GM12878 (cell line): ENCODE measurements around the gene UBA6. TPM values are rescaled to one million over a fixed set of nuclear protein-coding genes. Genes with fewer than 3 reads are reported as not detected.

Source experiments
- ATAC-seq: fragments of 200-7000 bp; cut with Tn5 transposase; 3 replicates; pipeline ENCODE4 v1.9.1; 2020; ENCODE audit warnings: mild to moderate bottlenecking, moderate library complexity
- BruUV-seq: library from RNA; stranded (reverse); fragments of 400-500 nt; replicated peaks from 2 replicates; lab custom pipeline; 2021; lab: Mats Ljungman, UMichigan
- CTCF ChIA-PET: fragments of 300-600 bp; sonication (Branson Sonifier 250); formaldehyde crosslinking; extraction: SDS; loops from one replicate; lab custom pipeline; 2021; ENCODE audit warnings: inconsistent platforms; lab: Yijun Ruan, JAX
- POLR2A ChIA-PET: fragments of 350-600 bp; formaldehyde crosslinking; extraction: SDS; loops from one replicate; lab custom pipeline; 2021; ENCODE audit warnings: inconsistent platforms; lab: Charles Lee
- RAD21 ChIA-PET: fragments of 300-600 bp; sonication (Branson Sonifier 250); formaldehyde crosslinking; loops from one replicate; lab custom pipeline; 2023; ENCODE audit warnings: antibody characterized with exemption; ENCODE audit not compliant: unreplicated experiment; lab: Charles Lee
- SMC1A ChIA-PET: fragments of 300-600 bp; sonication (Branson Sonifier 250); formaldehyde crosslinking; loops from one replicate; lab custom pipeline; 2023; ENCODE audit not compliant: unreplicated experiment, uncharacterized antibody; lab: Charles Lee
- DNase-seq: peaks from one replicate; pipeline ENCODE4 v3.0.0-alpha.2; 2011; ENCODE audit warnings: low read depth, low spot score
- FAIRE-seq: peaks from 3 replicates; lab custom pipeline; 2011; peaks lifted over from hg19 to GRCh38; lab: Jason Lieb, UNC
- H2AFZ ChIP-seq: 2 replicates; pipeline ENCODE4 v1.6.0; 2011; ENCODE audit warnings: low read depth, low read length, control low read depth; ENCODE audit not compliant: control insufficient read depth
- H3K27ac ChIP-seq: 2 replicates; pipeline ENCODE4 v1.5.1; 2011; ENCODE audit warnings: control low read depth; ENCODE audit not compliant: control insufficient read depth, insufficient read depth
- H3K27me3 ChIP-seq, 2 experiments: replicated peaks in 1 of 2; 2 replicates each; pipeline versions ENCODE4 v1.6.0 to v1.6.1; 2011; ENCODE audit warnings: low read length in 1 of 2; ENCODE audit not compliant: control insufficient read depth in 2 of 2, insufficient read depth in 2 of 2
- H3K36me3 ChIP-seq, 2 experiments: 2 replicates each; pipeline ENCODE4 v1.5.1; 2011; ENCODE audit warnings: low read length in 1 of 2; ENCODE audit not compliant: control insufficient read depth in 2 of 2, insufficient read depth in 2 of 2
- H3K4me1 ChIP-seq: 2 replicates; pipeline ENCODE4 v1.6.1; 2011; ENCODE audit warnings: mild to moderate bottlenecking, low read length, moderate library complexity, mixed read lengths; ENCODE audit not compliant: control insufficient read depth, insufficient read depth
- H3K4me2 ChIP-seq: 2 replicates; pipeline ENCODE4 v1.6.0; 2011; ENCODE audit warnings: control low read depth; ENCODE audit not compliant: control insufficient read depth, insufficient read depth
- H3K4me3 ChIP-seq: fragments of 200-600 bp; sonication (generic); 2 replicates; pipeline ENCODE4 v1.5.1; 2016
- H3K79me2 ChIP-seq: 2 replicates; pipeline ENCODE4 v1.6.0; 2011; ENCODE audit warnings: low read length; ENCODE audit not compliant: control insufficient read depth, insufficient read depth
- H3K9ac ChIP-seq: 2 replicates; pipeline ENCODE4 v1.8.0; 2011; ENCODE audit warnings: low read length, control low read depth, mixed read lengths; ENCODE audit not compliant: control insufficient read depth, insufficient read depth
- H3K9me3 ChIP-seq: replicated peaks from 3 replicates; pipeline ENCODE4 v1.5.1; 2011; ENCODE audit warnings: mild to moderate bottlenecking, low read length; ENCODE audit not compliant: control insufficient read depth, insufficient read depth
- H4K20me1 ChIP-seq: 2 replicates; pipeline ENCODE4 v1.6.0; 2011; ENCODE audit not compliant: control insufficient read depth, insufficient read depth
- CHD1 ChIP-seq: IDR thresholded peaks from 2 replicates; pipeline ENCODE4 v1.6.1; 2012; ENCODE audit warnings: low read depth, low read length, improper control_type of control experiment
- CREB1 ChIP-seq: IDR thresholded peaks from 2 replicates; pipeline ENCODE4 v1.6.1; 2012; ENCODE audit warnings: low read depth, mild to moderate bottlenecking, inconsistent platforms
- DPF2 ChIP-seq: fragments of 450-650 bp; IDR thresholded peaks from 2 replicates; pipeline ENCODE4 v1.6.1; 2017; ENCODE audit warnings: mild to moderate bottlenecking
- HDGF ChIP-seq: fragments of 450-650 bp; IDR thresholded peaks from 2 replicates; pipeline ENCODE4 v1.6.1; 2016; ENCODE audit warnings: antibody characterized with exemption
- IKZF2 ChIP-seq, 2 experiments: fragments of 450-650 bp; IDR thresholded peaks; 2 replicates each; pipeline ENCODE4 v1.6.1; 2017; ENCODE audit warnings: mild to moderate bottlenecking in 2 of 2, moderate library complexity in 2 of 2
- MEF2A ChIP-seq: IDR thresholded peaks from 2 replicates; pipeline ENCODE4 v1.6.1; 2011; ENCODE audit warnings: low read depth, mild to moderate bottlenecking, low read length, moderate library complexity; ENCODE audit not compliant: insufficient read depth
- NBN ChIP-seq: fragments of 450-650 bp; IDR thresholded peaks from 2 replicates; pipeline ENCODE4 v1.6.1; 2016
- NR2F1 ChIP-seq: fragments of 450-650 bp; conservative IDR thresholded peaks from 2 replicates; pipeline ENCODE4 v1.6.1; 2017; ENCODE audit warnings: mild to moderate bottlenecking
- PAX8 ChIP-seq: fragments of 450-650 bp; IDR thresholded peaks from 2 replicates; pipeline ENCODE4 v1.6.1; 2017; ENCODE audit warnings: mild to moderate bottlenecking, moderate library complexity
- POLR2AphosphoS2 ChIP-seq: IDR thresholded peaks from 2 replicates; pipeline ENCODE4 v1.6.1; 2011; ENCODE audit warnings: low read depth, mild to moderate bottlenecking, low read length, improper control_type of control experiment, moderate library complexity
- SIN3A ChIP-seq: IDR thresholded peaks from 2 replicates; pipeline ENCODE4 v1.6.1; 2012; ENCODE audit warnings: low read depth, low read length, improper control_type of control experiment
- SP1 ChIP-seq: IDR thresholded peaks from one replicate; pipeline ENCODE4 v1.6.1; 2011; ENCODE audit warnings: low read depth, low read length
- SUZ12 ChIP-seq: fragments of 200-600 bp; sonication (generic); IDR thresholded peaks from one replicate; pipeline ENCODE4 v1.6.1; 2018; ENCODE audit warnings: antibody characterized with exemption, mild to moderate bottlenecking; ENCODE audit not compliant: unreplicated experiment
- ZNF592 ChIP-seq: fragments of 450-650 bp; IDR thresholded peaks from 2 replicates; pipeline ENCODE4 v1.6.1; 2017; ENCODE audit warnings: mild to moderate bottlenecking, moderate library complexity
- WGBS: methylation state at CpG from one replicate; pipeline ENCODE4 v1.1.6; 2016; ENCODE audit warnings: low lambda C conversion rate; ENCODE audit not compliant: insufficient replicate concordance, insufficient coverage; ENCODE audit errors: missing lambda C conversion rate; 5-methylcytosine and 5-hydroxymethylcytosine counted together
- in situ Hi-C: fragments of 300-500 bp; cut with MboI; formaldehyde crosslinking; loops from 9 replicates; pipeline ENCODE4 v1.14.3; 2018; ENCODE audit warnings: mixed read lengths
- intact Hi-C: fragments of 100-400 bp; cut with micrococcal nuclease; formaldehyde crosslinking; loops from one replicate; pipeline ENCODE4 v1.14.2; 2022; ENCODE audit not compliant: unreplicated experiment
- polyA plus RNA-seq, 11 experiments: library from polyadenylated mRNA; depleted of rRNA in 4 of 11; unstranded in 6 of 11; stranded (reverse) in 5 of 11; fragments of >200 nt; fragmentation: Nextera tagmentation in 4 of 11; fragmentation: Illumina TruSeq in 1 of 11; extraction: Ambion mirVana in 4 of 11; extraction: Trizol in 1 of 11; gene quantifications; 1 replicate in 1 of 11; 2 replicates in 10 of 11; pipeline versions ENCODE4 v1.2.1 to v1.2.3, GENCODE V29; 2011 to 2016; ENCODE audit warnings: inconsistent platforms in 2 of 11, missing spikeins in 2 of 11, low read depth in 1 of 11
- total RNA-seq, 4 experiments: library from RNA; depleted of rRNA in 3 of 4; stranded (reverse); fragments of >200 nt in 3 of 4; fragmentation: Illumina TruSeq in 1 of 4; extraction: Trizol in 1 of 4; gene quantifications; 2 replicates each; pipeline versions ENCODE4 v1.2.1 to v1.2.3, GENCODE V29; 2013 to 2021
- TF ChIP-seq, protein P1 (sequence below): fragments of 450-650 bp; IDR thresholded peaks from 2 replicates; pipeline ENCODE4 v1.6.1; 2014; ENCODE audit warnings: mild to moderate bottlenecking

Gene UBA6
- total and polyA plus RNA-seq, 10 of the 15 experiments (the other 5 are each of a cell fraction or from before 2014, with no cell fraction given), result 7.9 to 70.6 (median 34.7) TPM

DNA sequence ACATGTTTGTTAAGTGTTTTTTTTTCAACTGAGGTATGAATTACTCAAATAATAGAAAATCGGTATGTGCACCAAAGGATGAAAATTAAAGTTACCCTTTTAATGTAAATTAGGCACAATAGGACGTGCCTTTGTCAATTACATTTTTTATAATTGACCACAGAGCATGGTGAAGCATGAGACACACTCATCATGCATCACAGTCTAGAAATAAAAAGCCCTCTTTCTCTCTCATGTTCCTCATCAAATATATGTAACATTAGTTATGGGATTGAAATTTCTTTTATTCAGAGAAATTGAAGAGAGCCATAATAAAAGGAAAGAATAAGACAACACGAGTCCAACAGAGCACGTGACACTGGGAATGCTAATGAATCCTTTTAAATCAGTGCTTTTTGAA, 49.7 kb upstream of the UBA6 start:
- ChIA-PET RAD21 (no interaction called here), POLR2A (no interaction called here), SMC1A (interaction anchor here (0.9 to 3.1 kb wide), 2 partner anchors 201 to 207 kb away, joined by 3 to 7 read pairs; no protein-coding TSS in a partner anchor)
- in situ Hi-C loops (no loop called here), intact Hi-C loops (no loop called here)
- no peak for FAIRE-seq
- Histone ChIP-seq H4K20me1 (no peaks in the 10 kb centered on the region), H3K4me2 (no peak overlapping the region), H3K36me3 (no peaks in the 10 kb centered on the region), H3K9me3 (no peaks in the 10 kb centered on the region), H3K27me3 (no peaks in the 10 kb centered on the region), H3K9ac (no peak overlapping the region)
- ATAC-seq, result no peak
- TF ChIP-seq SUZ12, result no peak
- TF ChIP-seq POLR2AphosphoS2, result no peak
- TF ChIP-seq, all 136 proteins: peak for 0
- no peak overlapping the region for H2AFZ ChIP-seq
- 82% methylated on average over 4 of the region's 4 CpGs for WGBS
- DNase-seq, result no peak
- H3K27ac ChIP-seq, result no peak overlapping the region
- no peaks in the 10 kb centered on the region for H3K4me1 ChIP-seq
- no peaks in the 10 kb centered on the region for H3K79me2 ChIP-seq
- CTCF ChIA-PET, result interaction anchor here (6.9 kb wide), 1 partner anchor 11 kb away, joined by 94 read pairs; no protein-coding TSS in a partner anchor
- BruUV-seq, result no TSS peak
- H3K4me3 ChIP-seq, result no peak overlapping the region

DNA sequence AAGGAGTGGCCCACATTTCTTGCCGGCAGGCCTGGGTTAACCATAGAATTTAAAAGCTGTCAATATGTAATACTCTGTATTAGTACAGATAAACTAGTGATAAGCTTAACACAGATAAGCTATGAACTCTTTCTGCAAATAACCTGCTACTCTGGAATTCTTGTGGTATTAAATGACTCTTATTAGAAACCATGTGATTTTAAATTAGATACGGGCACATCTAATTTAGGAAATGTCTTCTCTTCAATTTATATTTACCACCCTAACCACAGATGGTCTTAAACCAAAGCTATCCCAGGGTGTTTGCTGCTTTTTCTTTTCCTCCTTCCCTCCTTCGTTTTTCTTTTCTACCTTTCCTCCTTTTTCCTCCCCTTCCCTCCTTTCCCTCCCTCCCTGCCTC, 48.3 kb upstream of the UBA6 start:
- H3K4me3 ChIP-seq, result no peak overlapping the region
- H3K27ac ChIP-seq, result no peak overlapping the region
- no peaks in the 10 kb centered on the region for H3K79me2 ChIP-seq
- H3K9me3 ChIP-seq, result no peaks in the 10 kb centered on the region
- DNase-seq, result no peak
- H3K4me2 ChIP-seq, result no peak overlapping the region
- no peaks in the 10 kb centered on the region for H3K36me3 ChIP-seq
- RAD21 ChIA-PET, result interaction anchor here (1.0 kb wide), 1 partner anchor 164 kb away, joined by 3 read pairs; no protein-coding TSS in a partner anchor
- POLR2A ChIA-PET, result no interaction called here
- BruUV-seq, result no TSS peak
- no peak for FAIRE-seq
- SMC1A ChIA-PET, result interaction anchor here (0.7 to 3.1 kb wide), 8 partner anchors 10 to 206 kb away, joined by 3 to 9 read pairs (median 4); no protein-coding TSS in a partner anchor
- ATAC-seq, result no peak
- H3K9ac ChIP-seq, result no peak overlapping the region
- intact Hi-C loops (loop anchor here (10.0 kb wide), 2 partner anchors 166 to 426 kb away; no protein-coding TSS in a partner anchor), in situ Hi-C loops (no loop called here)
- WGBS, result 49% methylated on average over 3 of the region's 3 CpGs
- H3K27me3 ChIP-seq, result no peaks in the 10 kb centered on the region
- no peak overlapping the region for H2AFZ ChIP-seq
- H3K4me1 ChIP-seq, result no peaks in the 10 kb centered on the region
- no peaks in the 10 kb centered on the region for H4K20me1 ChIP-seq
- CTCF ChIA-PET, result interaction anchor here (0.5 to 6.9 kb wide), 7 partner anchors 12 to 560 kb away, joined by 3 to 94 read pairs (median 4); no protein-coding TSS in a partner anchor
- TF ChIP-seq SP1 (no peak), DPF2 (no peak), NR2F1 (no peak), ZNF592 (no peak), CREB1 (no peak), HDGF (no peak), NBN (no peak), SIN3A (no peak), PAX8 (no peak), MEF2A (no peak), IKZF2 (IDR thresholded peaks at IDR 0.05) (no peak), CHD1 (no peak)
- TF ChIP-seq, protein P1, sequence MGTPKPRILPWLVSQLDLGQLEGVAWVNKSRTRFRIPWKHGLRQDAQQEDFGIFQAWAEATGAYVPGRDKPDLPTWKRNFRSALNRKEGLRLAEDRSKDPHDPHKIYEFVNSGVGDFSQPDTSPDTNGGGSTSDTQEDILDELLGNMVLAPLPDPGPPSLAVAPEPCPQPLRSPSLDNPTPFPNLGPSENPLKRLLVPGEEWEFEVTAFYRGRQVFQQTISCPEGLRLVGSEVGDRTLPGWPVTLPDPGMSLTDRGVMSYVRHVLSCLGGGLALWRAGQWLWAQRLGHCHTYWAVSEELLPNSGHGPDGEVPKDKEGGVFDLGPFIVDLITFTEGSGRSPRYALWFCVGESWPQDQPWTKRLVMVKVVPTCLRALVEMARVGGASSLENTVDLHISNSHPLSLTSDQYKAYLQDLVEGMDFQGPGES, result no peak
